Urothelium cell line (cell line): ENCODE results near the gene NCOA6.
A peak's percentile ranks its signal among the peaks of the same experiment; 100 is the strongest.
"Not testable (repeated sequence)": the region's sequence is repeated elsewhere in the genome, so short reads cannot be mapped to it uniquely, and the experiment has no call there.

Experiments used
- DNase-seq: peaks from one replicate; pipeline ENCODE4 v3.0.0; 2011; ENCODE audit warnings: low spot score, mixed read lengths
- FAIRE-seq: peaks from 2 replicates; lab custom pipeline; 2011; peaks lifted over from hg19 to GRCh38; lab: Jason Lieb, UNC

Gene NCOA6

GRCh38 chr20:34831936-34832335 is 6.5 kb upstream of the NCOA6 start:
- DNase-seq (no peak), FAIRE-seq (no peak)

- DNase-seq (no peak), FAIRE-seq (no peak)
Observed at GRCh38 chr20:34829191-34829590, 3.7 kb upstream of the NCOA6 start.

- FAIRE-seq (no peak), DNase-seq (peak; percentile 80)
Observed at GRCh38 chr20:34824806-34825529, 483 bp downstream of the NCOA6 start.

GRCh38 chr20:34824452-34824805 is 1.0 kb downstream of the NCOA6 start:
- FAIRE-seq (no peak), DNase-seq (peak; percentile 85)

DNA sequence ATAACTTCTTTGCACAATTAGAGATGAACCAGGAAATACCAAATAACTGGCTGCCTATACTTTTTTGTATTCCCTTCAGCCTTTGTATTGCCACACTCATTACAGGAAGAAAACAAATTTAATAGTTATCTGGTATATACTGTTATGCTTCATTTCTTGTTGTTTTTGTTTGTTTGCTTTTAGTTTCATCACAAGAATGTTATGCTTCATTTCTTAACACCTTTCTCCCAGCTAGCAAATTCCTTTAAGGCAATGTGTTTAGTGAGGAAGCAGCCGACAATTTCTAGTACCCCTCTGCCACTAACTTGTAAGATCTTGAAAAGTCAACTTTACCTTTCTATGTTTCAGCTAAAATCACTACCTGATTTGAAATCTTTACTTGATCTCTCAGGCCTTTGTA is 1.4 kb downstream of the NCOA6 start:
- DNase-seq (no peak), FAIRE-seq (no peak)

DNA sequence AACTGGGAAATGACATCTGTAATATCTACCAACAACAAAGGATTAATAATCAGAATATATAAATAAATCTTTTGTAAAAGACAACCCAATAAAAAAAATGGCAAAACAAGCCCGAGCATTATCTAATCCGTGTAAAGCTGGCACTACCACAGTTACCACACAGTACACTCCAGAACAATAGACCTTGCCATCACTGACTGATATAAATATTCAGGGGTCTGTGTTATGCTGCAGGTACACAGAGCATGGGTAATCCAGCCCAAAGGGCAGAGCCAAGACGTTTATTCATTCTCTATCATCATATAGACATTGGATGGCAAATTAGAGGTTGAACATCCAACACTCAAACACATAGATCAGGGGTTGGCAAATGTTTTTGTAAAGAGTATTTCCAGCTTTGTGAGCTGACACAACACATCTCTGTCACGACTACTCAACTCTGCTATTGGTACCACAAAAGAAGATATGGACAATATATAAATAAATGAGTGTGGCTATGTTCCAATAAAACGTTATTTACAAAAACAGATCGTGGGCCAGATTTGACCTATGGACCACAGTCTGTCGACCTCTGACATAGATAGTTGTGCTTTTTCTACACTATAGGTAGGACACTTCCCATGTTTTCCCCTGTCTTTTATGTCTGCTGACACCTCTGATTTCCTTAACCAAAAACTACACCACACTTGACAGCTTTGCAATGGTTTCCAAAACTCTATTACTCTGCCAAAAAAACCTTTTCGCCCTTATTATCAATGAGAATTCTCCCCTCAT is 4.5 kb downstream of the NCOA6 start:
- FAIRE-seq (no peak), DNase-seq (no peak)

DNA sequence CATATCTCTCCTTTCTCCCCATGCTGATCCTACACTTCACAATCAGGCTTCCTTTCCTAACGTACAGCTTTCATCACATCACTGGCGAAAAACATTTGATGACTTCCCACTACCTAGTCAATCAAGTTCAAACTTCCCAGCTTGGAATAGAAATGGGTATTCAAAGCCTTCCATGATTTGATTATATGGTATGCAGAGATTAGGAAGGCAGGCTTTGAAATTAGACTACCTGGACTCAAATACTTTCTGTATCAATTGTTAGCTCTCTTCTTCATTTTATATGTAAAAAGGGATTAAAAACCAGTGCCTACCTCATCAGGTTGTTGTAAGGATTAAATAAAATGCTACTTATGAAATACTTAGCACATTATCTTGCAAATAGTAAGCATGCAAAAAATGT is 7.7 kb downstream of the NCOA6 start:
- DNase-seq = no peak
- FAIRE-seq = no peak

- no peak for DNase-seq
- no peak for FAIRE-seq
Observed at GRCh38 chr20:34817072-34817471, 8.4 kb downstream of the NCOA6 start.

- no peak for DNase-seq
- no peak for FAIRE-seq
Observed at GRCh38 chr20:34815636-34816035, 9.8 kb downstream of the NCOA6 start.

DNA sequence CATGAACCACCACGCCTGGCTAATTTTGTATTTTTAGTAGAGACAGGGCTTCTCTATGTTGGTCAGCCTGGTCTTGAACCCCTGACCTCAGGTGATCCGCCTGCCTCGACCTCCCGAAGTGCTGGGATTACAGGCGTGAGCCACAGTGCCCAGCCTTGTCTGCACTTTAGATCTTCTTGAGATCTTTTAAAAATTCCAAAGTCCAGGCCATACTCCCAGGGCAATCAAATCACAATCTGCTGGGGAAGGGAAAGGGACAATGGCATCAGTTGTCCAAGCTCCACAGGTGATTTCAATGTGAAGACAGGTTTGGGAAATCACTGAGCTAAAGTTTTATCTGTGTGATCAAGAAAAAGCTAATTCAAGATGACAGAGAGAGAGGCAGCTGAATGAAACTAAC is 16.9 kb downstream of the NCOA6 start:
- no peak for DNase-seq
- FAIRE-seq = no peak

DNA sequence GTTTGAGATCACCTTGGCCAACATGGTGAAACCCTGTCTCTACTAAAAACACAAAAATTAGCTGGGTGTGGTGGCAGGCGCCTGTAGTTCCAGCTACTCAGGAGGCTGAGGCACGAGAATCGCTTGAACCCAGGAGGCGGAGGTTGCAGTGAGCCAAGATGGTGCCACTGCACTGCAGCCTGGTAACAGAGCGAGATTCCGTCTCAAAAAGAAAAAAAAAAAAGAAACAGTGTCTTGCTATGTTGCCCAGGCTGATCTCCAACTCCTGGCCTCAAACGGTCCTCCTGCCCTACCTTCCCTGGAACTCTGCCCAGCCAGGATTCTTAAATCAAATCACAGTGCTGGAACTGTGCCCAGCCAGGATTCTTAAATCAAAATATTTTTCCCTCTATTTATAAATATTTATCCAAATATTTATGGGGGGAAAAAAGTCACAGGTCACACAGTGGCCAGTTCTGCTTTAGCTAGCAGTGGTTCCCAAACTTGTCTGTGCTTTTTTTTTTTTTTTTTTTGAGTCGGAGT is 17.4 kb downstream of the NCOA6 start:
- DNase-seq, FAIRE-seq: not testable (repeated sequence)

- no peak for FAIRE-seq
- no peak for DNase-seq
Observed at GRCh38 chr20:34806255-34806654, 19.2 kb downstream of the NCOA6 start.

DNA sequence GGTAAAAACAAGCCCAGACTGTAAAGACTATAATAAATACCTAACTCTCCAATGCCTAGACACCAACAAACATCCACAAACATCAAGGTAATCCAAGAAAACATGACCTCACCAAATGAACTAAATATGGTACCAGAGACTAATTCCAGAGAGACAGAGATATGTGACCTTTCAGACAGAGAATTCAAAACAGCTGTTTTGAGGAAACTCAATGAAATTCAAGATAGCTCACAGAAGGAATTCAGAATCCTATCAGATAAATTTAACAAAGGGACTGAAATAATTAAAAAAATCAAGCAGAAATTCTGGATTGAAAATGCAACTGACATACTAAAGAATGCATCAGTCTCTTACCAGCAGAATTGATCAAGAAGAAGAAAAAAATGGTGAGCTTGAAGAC is 26.6 kb downstream of the NCOA6 start:
- FAIRE-seq (no peak), DNase-seq (no peak)

DNA sequence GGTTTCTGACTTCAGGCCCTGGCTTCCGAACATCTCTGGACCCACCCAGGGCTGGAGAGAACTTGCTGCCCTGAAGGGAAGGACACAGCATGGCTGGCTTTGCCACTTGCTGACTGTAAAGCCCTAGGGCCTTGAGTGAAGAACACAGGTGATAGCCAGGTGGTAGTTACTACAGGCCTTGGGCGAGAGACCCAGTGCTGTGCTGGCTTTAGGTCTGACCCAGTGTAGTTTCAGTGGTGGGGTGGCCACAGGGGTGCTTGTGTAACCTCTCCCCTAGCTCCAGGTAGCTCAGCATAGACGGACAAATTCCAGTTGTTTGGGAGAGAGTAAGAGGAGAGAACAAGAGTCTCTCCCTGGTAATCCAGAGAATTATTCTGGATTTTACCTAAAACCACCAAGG is 27.1 kb downstream of the NCOA6 start:
- FAIRE-seq = no peak
- DNase-seq = no peak

DNA sequence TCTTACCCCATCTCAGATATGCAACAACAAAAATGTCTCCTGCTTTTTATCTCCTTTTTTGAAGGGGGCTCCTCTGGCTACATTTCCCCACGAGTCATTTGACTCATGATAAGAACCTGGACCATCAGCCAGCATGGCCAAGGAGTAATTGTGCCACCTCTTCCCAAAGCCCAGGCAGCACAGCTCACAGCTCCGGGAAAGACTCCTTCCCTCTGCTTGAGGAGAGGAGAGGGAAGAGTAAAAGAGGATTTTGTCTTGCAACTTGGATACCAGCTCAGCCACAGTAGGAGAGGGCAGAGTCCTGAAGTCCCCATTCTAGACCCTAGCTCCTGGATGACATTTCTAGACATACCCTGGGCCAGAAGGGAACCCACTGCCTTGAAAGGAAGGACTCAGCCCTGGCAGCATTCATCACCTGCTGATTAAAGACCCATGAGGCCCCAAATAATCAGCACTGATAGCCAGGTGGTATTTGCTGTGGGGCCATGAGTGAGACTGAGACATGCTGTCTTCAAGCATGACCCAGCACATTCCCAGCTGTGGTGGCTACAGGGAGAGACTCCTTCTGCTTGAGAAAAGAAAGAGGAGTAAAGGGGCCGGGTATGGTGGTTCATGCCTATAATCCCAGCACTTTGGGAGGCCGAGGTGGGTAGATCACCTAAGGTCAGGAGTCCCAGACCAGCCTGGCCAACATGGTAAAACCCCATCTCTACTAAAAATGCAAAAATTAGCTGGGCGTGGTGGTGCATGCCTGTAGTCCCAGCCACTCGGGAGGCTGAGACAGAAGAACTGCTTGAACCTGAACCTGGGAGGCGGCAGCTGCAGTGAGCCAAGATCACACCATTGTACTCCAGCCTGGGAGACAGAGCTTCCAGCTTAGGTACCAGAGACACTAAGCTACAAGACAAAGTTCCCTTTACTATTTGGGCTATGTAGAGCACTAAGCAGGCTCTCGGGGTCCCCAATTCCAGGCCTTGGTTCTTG is 28.1 kb downstream of the NCOA6 start:
- DNase-seq (no peak), FAIRE-seq (no peak)

GRCh38 chr20:34794006-34794585 is 31.4 kb downstream of the NCOA6 start:
- FAIRE-seq (no peak), DNase-seq (no peak)

- no peak for FAIRE-seq
- no peak for DNase-seq
Observed at GRCh38 chr20:34792687-34793363, 32.6 kb downstream of the NCOA6 start.

GRCh38 chr20:34791289-34792020 is 34.0 kb downstream of the NCOA6 start:
- FAIRE-seq = no peak
- DNase-seq = no peak

DNA sequence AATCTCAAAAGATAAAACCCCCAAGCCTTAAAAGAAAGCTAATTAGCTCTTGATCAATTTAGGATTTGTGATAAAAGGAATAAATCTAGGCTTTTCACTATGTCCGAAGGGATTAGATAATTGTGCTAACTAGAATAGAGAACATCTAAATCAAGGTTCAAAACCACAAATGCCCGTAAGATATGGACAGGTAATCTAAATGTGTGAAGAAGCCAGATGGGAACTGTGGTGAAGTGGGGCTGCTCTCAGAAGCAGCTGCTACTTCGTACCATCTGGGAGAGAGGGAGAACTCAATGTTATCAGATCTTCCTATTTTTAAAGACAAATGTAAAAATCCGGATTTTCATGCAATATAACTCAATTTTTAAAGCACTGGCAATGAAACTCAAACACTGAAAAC is 44.2 kb downstream of the NCOA6 start:
- FAIRE-seq (no peak), DNase-seq (no peak)
